HG02970 (cell line): Measurements from ENCODE around the gene KIF27.
"Not testable (repeated sequence)": the region's sequence is repeated elsewhere in the genome, so short reads cannot be mapped to it uniquely, and the experiment has no call there.

Source experiments
- ATAC-seq: cut with Tn5 transposase; IDR thresholded peaks from one replicate; pipeline ENCODE4 v1.9.1; 2021; ENCODE audit warnings: mild to moderate bottlenecking, moderate library complexity, moderate number of reproducible peaks; ENCODE audit not compliant: unreplicated experiment, low FRiP score

Gene KIF27

GRCh38 chr9:83932851-83933250 is 11.6 kb upstream of the KIF27 start:
- ATAC-seq, result no peak

GRCh38 chr9:83932011-83932410 is 10.8 kb upstream of the KIF27 start:
- no peak for ATAC-seq

DNA sequence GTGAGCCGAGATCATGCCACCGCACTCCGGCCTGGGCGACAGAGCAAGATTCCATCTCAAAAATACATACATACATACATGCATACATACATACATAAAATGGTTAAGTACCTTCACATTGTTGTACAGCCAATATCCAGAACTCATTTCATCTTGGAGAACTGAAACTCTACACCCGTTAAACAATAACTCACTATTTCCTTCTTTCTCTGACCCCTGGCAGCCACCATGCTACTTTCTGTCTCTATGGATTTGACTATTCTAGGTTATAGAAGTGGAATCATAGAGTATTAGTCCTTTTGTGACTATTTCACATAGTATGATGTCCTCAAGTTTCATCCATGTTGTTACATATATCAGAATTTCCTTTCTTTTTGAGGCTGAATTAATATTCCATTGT is 9.6 kb upstream of the KIF27 start:
- ATAC-seq, result no peak

DNA sequence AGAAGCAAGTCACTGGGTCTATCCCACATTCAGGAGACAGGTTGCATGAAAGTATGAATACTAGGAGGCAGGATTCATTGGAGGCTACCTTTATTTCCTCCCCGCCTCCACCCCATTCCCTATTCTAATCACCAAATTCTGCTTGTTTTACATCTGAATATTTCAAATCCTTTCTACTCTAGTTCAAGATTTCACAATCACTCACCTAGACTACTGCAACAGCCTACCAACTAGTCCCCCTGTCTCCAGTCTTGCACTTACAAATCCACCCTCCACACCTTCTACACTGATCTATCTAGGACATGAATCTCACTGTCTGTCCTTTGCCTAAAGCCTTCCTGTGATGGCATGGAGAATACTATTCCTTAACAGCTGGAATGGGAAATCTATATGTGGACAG is 6.4 kb upstream of the KIF27 start:
- no peak for ATAC-seq

GRCh38 chr9:83920469-83920926 is 734 bp downstream of the KIF27 start:
- no peak for ATAC-seq

DNA sequence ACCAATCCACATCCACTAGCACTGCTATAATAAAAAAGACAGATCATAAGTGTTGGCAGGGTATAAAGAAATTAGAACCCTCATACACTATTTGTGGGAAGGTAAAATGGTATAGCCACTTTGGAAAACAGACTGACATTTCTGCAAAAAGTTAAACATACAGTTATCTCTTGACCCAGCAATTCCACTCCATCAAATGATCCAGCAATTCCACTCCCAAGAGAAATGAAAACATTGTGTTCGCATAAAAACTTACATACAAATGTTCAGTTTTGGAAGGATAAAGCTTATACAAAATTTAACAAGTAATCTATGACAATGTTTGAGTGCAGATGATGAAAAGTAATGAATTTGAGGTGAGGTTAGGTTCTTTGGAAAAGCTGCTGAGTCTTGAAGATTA is 2.1 kb downstream of the KIF27 start:
- ATAC-seq, result no peak

DNA sequence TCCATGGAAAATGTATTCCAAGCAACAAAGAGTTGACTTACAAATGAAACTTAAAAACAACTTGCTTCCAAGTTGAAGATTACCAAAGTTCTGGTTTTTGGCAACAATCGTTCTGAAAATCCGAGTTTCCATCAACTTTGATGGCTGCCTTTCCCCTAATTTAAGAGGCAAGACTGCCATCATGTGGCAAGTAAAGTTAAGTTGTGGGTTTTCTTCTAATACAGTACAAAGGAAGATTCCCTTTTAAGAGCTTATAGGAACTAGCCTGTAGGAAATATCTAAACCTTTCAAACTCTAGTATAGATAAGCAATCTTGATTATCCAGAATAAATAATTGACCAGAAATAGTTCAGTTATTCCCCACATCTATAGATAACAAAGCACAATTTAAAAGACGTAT is 9.0 kb downstream of the KIF27 start:
- not testable (repeated sequence) for ATAC-seq

GRCh38 chr9:83906144-83906543 is 15.1 kb downstream of the KIF27 start:
- no peak for ATAC-seq

GRCh38 chr9:83900615-83901014 is 20.6 kb downstream of the KIF27 start:
- not testable (repeated sequence) for ATAC-seq

DNA sequence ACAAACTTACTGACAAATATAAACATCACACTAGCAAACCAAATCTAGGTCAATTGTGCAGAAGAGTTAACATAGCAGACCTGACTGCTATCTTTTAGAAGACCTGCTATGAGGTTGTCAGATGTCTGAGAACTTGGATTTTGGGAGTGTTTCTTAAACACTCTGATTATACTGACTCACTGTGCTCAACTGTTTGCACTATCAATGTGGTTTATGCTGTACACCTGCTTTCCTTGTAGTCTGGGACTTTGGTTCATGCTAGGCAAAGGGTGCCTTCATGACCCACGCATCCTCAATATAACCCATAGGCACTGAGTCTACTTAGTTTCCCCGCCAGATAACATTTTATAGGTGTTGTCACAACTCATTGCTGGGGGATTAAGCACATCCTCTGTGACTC is 26.9 kb downstream of the KIF27 start:
- not testable (repeated sequence) for ATAC-seq

DNA sequence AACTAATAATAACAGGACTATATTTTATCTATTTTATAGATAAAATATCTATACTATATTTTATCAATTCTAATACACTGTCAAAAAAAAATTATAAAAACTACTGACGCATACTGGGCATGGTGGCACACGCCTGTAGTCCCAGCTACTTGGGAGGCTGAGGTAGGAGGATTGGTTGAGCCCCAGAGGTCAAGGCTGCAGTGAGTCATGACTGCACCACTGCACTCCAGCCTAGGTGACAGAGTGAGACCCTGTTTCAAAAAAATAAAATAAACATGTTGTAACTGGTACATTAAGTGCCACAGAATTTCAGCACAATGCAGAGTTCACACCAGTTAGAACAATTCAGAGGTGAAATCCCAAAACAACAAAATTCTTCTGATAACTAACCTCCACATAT is 34.7 kb downstream of the KIF27 start:
- not testable (repeated sequence) for ATAC-seq

DNA sequence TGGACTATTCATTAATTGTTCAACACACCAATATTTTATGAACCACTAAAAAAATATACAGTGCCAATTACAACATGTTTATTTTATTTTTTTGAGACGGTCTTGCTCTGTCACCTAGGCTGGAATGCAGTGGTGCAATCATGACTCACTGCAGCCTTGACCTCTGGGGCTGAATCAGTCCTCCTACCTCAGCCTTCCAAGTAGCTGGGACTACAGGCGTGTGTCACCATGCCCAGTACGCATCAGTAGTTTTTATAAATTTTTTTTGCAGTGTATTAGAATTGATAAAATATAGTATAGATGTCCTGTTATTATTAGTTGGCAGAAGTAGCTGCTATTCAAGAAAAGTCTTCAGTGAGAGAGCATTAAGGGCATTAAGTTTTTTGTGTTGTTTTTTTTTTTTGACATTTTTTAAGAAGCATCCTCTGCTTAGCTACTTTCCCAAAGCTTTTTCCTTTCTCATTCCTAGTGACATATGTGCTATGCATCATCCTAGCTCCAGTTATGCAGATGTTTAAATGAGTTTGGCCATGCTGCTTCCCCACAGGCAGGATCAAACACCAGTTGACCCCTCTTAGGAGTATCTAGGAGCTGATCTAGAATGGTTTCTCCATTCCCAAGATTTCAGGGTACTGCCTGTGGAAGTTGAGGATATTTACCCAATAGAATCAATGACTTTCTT is 35.5 kb downstream of the KIF27 start:
- ATAC-seq, result not testable (repeated sequence)

DNA sequence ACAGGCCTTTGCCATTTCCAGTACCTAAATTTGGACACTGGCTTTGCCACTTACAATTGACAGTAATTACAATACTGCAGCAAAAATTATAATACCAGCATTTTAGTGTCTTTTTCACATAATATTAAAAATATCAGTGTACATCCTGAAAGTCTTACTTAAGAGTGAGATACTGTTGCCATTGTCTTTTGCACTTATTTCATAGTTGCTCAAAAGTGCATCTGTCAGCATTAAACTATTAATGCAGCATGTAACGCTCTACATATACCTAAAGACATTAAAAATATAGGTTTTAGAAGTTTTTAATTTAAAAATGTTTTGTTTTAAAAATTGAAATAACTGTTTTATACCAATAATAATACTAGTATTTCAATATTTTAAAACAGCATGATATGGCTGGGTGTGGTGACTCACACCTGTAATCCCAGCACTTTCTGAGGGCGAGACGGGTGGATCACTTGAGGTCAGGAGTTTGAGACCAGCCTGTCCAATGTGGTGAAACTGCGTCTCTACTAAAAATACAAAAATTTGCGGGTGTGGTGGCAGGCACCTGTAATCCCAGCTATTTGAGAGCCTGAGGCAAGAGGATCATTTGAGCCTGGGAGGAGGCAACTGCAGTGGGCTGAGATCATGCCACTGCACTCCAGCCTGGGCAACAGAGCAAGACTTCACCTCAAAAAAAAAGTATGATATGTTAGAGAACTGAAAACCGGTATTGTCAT is 39.4 kb downstream of the KIF27 start:
- ATAC-seq, result not testable (repeated sequence)

- ATAC-seq, result not testable (repeated sequence)
Observed at GRCh38 chr9:83875559-83875958, 45.7 kb downstream of the KIF27 start.

- not testable (repeated sequence) for ATAC-seq
Observed at GRCh38 chr9:83849895-83850294, 71.3 kb downstream of the KIF27 start.

DNA sequence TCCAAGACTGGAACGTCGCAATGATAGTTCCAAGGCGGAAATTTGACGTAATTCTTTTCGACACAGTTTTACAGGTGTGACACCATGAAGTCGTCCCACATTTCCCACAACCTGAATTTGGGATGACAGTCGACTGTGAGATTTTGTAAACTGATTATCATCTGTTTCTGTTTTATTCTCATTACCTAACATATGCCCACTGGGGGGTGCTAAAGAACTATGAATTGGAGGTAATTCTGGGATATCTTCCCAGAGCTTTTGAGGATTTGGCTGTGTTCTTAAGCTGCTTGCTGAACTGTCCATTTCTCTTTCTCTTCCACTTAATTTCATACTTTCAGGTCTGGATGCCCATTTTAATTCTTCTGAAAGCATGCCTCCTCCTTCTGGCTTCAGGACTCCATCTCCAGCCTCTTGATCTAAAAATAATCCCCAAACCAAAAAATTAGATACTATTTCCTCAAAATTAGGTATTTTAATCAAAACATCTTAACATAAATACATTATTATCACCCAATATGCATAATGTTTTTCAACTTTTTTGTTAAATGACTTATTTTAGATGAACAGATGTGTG is 84.1 kb downstream of the KIF27 start:
- ATAC-seq, result not testable (repeated sequence)

GRCh38 chr9:83830426-83831071 is 90.7 kb downstream of the KIF27 start:
- not testable (repeated sequence) for ATAC-seq

- ATAC-seq, result not testable (repeated sequence)
Observed at GRCh38 chr9:83824986-83825623, 96.1 kb downstream of the KIF27 start.

DNA sequence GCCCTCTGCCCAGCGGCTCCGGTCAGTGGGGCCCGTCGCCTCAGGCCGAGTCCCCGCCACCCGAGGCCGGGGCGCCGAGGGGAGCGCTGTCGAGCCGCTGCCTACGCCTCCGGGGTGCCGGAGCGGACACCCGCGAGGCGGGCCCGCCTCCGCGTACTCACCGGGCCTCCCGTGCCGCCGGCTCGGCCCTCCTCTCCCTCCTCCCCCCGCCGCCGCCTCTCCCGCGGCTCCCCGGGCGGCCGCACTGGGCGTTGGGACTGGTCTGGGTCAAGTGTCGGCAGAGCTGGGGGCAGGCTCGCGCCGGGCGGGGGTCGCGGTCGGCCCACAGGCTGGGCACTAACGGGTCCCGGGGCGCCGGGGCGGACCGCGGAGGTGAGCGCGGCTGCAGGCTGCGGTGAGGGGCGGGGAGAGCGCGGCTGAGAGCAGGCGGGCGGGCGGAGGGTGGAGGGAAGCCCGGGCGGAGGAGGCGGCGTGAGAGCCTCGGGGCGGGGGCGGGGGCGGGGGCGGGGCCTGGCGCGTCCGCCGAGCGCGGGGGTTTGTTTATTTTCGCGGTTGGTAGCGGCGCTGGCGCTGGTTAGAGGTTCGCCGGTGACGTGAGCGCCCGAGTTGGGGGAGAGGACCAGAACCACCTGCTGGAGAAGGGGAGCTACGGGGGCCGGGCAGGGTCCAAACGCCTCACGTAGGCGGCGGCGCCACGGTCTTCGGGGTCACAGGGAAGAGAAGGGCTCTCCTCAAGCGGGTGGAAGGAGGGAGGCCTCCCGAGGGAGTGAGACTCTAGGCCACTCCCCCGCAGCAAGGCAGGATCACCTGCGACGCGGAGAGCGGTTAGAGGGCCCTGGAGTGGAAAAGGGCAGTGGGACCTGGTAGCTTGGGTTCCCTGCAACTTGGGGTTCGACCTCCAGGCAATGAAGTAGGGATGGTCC is 103.6 kb downstream of the KIF27 start, which contains the start of gene GKAP1:
Gene GKAP1, minus strand, starts transcription at position 414 of the 923 bp plus-strand sequence. CDS start 11,252 bp downstream, outside the sequence.
- peak; percentile 80 for ATAC-seq
